Activated CD4-positive, alpha-beta T cell treated with anti-CD3 and anti-CD28 coated beads, Interleukin-2, amount 10 ng/mL, durations not matched to agents 7 days and 5 days (primary cell): Measurements from ENCODE around the gene CAND2. TPM values are rescaled to one million over a fixed set of nuclear protein-coding genes. Genes with fewer than 3 reads are reported as not detected.

Experiments used
- CTCF ChIA-PET: fragments of 350-600 bp; sonication (Branson Sonifier 250); formaldehyde crosslinking; loops from one replicate; lab custom pipeline; 2021; ENCODE audit warnings: antibody characterized with exemption; lab: Charles Lee
- POLR2A ChIA-PET: fragments of 350-600 bp; sonication (Branson Sonifier 250); formaldehyde crosslinking; loops from one replicate; lab custom pipeline; 2021; ENCODE audit warnings: antibody characterized with exemption; lab: Charles Lee
- DNase-seq: peaks from one replicate; pipeline ENCODE4 v3.0.0-alpha.2; 2020
- H3K27ac Mint-ChIP-seq: one replicate; pipeline ENCODE4 v1.8.0; 2021; ENCODE audit warnings: mild to moderate bottlenecking, moderate library complexity, mixed read lengths
- H3K27me3 Mint-ChIP-seq: one replicate; pipeline ENCODE4 v1.8.0; 2021; ENCODE audit warnings: mixed read lengths
- H3K36me3 Mint-ChIP-seq: one replicate; pipeline ENCODE4 v1.8.0; 2021; ENCODE audit warnings: low read depth, mixed read lengths
- H3K4me1 Mint-ChIP-seq: one replicate; pipeline ENCODE4 v1.8.0; 2021; ENCODE audit warnings: mixed read lengths
- H3K4me3 Mint-ChIP-seq: one replicate; pipeline ENCODE4 v1.8.0; 2021; ENCODE audit warnings: mild to moderate bottlenecking, moderate library complexity, mixed read lengths
- H3K9me3 Mint-ChIP-seq: one replicate; pipeline ENCODE4 v1.8.0; 2021; ENCODE audit warnings: mixed read lengths
- total RNA-seq, 2 experiments: library from RNA; stranded (reverse); gene quantifications; one replicate each; pipeline ENCODE4 v1.2.3, GENCODE V29; 2021

Gene CAND2
- total RNA-seq, 2 experiments from 2014 or later: 0.84 to 0.98 TPM

DNA sequence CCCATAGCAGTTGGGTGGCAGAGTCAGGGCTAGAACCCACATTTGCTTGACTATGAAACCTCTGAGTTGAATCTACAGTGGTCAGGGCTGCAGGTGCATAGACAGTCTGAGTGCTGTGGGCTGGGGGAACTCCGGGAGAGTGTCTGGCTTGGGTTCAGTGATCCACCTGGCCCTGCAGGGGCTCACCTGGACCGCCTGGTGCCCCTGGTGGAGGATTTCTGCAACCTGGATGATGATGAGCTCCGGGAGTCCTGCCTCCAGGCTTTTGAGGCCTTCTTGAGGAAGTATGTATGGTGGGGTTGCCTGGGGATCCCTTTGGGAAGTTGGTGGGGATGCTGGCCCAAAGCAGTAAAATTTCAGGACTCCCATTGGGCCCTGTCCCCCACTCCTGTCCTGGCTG is 16.3 kb downstream of the CAND2 start:
- peaks cover 3% of the 10 kb centered on the region for H3K27me3 Mint-ChIP-seq

GRCh38 chr3:12813967-12814366 is 17.5 kb downstream of the CAND2 start:
- Mint-ChIP-seq H3K36me3 (no peaks in the 10 kb centered on the region), H3K9me3 (no peaks in the 10 kb centered on the region), H3K27ac (no peak overlapping the region)

More for the DNA sequence above, 16.3 kb downstream of the CAND2 start:
- ChIA-PET POLR2A (interaction anchor here (0.6 kb wide), 1 partner anchor 417 kb away, joined by 5 read pairs; no protein-coding TSS in a partner anchor), CTCF (interaction anchor here (0.6 kb wide), 1 partner anchor 139 kb away, joined by 4 read pairs; no protein-coding TSS in a partner anchor)
- no peak overlapping the region for H3K4me3 Mint-ChIP-seq
- no peaks in the 10 kb centered on the region for H3K36me3 Mint-ChIP-seq
- no peak overlapping the region for H3K27ac Mint-ChIP-seq
- H3K9me3 Mint-ChIP-seq: no peaks in the 10 kb centered on the region
- no peak for DNase-seq
- peaks cover 7% of the 10 kb centered on the region for H3K4me1 Mint-ChIP-seq

GRCh38 chr3:12815078-12815477 is 18.6 kb downstream of the CAND2 start:
- Mint-ChIP-seq H3K36me3 (no peaks in the 10 kb centered on the region), H3K4me1 (peaks cover 5% of the 10 kb centered on the region), H3K4me3 (no peak overlapping the region), H3K27ac (no peak overlapping the region), H3K27me3 (no peaks in the 10 kb centered on the region), H3K9me3 (no peaks in the 10 kb centered on the region)
- ChIA-PET CTCF (interaction anchor here (1.0 kb wide), 1 partner anchor 12 kb away, joined by 3 read pairs; no protein-coding TSS in a partner anchor), POLR2A (no interaction called here)
- DNase-seq: no peak

More at GRCh38 chr3:12813967-12814366, 17.5 kb downstream of the CAND2 start:
- Mint-ChIP-seq H3K4me3 (no peak overlapping the region), H3K4me1 (peaks cover 7% of the 10 kb centered on the region), H3K27me3 (peaks cover 1% of the 10 kb centered on the region)
- CTCF ChIA-PET: interaction anchor here (0.7 to 0.8 kb wide), 2 partner anchors 28 to 805 kb away, joined by 3 read pairs; partner anchors contain the start of gene RPL32
- DNase-seq: no peak
- POLR2A ChIA-PET: no interaction called here

GRCh38 chr3:12815719-12816118 is 19.2 kb downstream of the CAND2 start:
- H3K9me3 Mint-ChIP-seq: no peaks in the 10 kb centered on the region
- CTCF ChIA-PET: interaction anchor here (1.0 kb wide), 1 partner anchor 12 kb away, joined by 3 read pairs; no protein-coding TSS in a partner anchor
- no peak for DNase-seq
- no peak overlapping the region for H3K4me3 Mint-ChIP-seq
- H3K36me3 Mint-ChIP-seq: no peaks in the 10 kb centered on the region
- no peaks in the 10 kb centered on the region for H3K27me3 Mint-ChIP-seq
- H3K27ac Mint-ChIP-seq: no peak overlapping the region
- POLR2A ChIA-PET: no interaction called here
- peaks cover under 1% of the 10 kb centered on the region for H3K4me1 Mint-ChIP-seq

DNA sequence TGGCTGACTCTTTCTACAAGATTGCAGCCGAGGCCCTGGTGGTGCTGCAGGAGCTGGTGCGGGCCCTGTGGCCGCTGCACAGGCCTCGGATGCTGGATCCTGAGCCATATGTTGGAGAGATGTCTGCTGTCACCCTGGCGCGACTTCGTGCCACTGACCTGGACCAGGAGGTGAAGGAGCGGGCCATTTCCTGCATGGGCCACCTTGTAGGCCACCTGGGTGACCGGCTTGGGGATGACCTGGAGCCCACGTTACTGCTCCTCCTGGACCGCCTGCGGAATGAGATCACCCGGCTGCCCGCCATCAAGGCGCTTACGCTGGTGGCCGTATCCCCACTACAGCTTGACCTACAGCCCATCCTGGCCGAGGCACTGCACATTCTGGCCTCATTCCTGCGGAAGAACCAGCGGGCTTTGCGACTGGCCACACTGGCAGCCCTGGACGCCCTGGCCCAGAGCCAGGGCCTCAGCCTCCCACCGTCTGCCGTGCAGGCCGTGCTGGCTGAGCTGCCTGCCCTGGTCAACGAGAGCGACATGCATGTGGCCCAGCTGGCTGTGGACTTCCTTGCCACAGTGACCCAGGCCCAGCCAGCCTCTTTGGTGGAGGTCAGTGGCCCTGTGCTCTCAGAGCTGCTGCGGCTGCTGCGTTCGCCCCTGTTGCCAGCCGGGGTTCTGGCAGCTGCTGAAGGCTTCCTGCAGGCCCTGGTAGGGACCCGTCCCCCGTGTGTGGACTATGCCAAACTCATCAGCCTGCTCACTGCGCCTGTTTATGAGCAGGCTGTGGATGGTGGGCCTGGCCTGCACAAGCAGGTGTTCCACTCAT is 20.3 kb downstream of the CAND2 start:
- Mint-ChIP-seq H3K4me1 (no peaks in the 10 kb centered on the region), H3K27ac (no peak overlapping the region), H3K4me3 (no peak overlapping the region), H3K27me3 (no peaks in the 10 kb centered on the region), H3K36me3 (no peaks in the 10 kb centered on the region), H3K9me3 (no peaks in the 10 kb centered on the region)
- ChIA-PET POLR2A (no interaction called here), CTCF (interaction anchor here (2.9 kb wide), 1 partner anchor 25 kb away, joined by 12 read pairs; the partner anchor contains the start of gene RPL32)
- no peak for DNase-seq

DNA sequence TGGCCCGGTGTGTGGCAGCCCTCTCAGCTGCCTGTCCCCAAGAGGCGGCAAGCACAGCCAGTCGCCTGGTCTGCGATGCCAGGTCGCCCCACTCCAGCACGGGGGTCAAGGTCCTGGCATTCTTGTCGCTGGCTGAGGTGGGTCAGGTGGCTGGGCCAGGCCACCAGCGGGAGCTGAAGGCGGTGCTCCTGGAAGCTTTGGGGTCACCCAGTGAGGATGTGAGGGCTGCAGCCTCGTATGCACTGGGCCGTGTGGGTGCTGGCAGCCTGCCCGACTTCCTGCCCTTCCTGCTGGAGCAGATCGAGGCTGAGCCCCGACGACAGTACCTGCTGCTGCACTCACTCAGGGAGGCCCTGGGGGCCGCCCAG is 20.8 kb downstream of the CAND2 start:
- CTCF ChIA-PET: interaction anchor here (2.9 kb wide), 1 partner anchor 24 kb away, joined by 12 read pairs; the partner anchor contains the start of gene RPL32
- no peaks in the 10 kb centered on the region for H3K36me3 Mint-ChIP-seq
- POLR2A ChIA-PET: no interaction called here

DNA sequence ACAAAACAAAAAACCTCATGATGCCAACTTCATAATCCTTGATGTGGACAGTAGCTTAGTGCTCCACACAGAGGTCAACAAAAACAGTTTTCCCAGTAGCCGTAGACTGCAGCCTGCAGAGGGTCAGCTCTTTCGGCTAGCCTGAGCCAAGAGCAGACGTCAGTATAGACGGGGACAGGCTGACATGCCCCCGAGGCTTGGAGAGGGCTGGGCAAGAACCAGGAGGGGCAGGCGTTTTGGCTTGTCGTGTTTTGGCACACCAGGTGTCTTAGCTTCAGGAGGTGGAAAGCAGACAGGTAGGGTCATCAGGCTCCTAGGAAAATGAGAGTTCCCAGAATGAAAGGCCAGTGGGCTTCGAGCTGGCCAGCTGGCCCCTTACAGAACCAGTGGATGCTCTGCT is 21.8 kb downstream of the CAND2 start:
- no peak for DNase-seq
- POLR2A ChIA-PET: interaction anchor here (0.6 kb wide), 1 partner anchor 78 kb away, joined by 3 read pairs; no protein-coding TSS in a partner anchor
- Mint-ChIP-seq H3K36me3 (no peaks in the 10 kb centered on the region), H3K27me3 (no peaks in the 10 kb centered on the region), H3K9me3 (no peaks in the 10 kb centered on the region), H3K27ac (no peak overlapping the region), H3K4me1 (no peaks in the 10 kb centered on the region), H3K4me3 (no peak overlapping the region)
- CTCF ChIA-PET: interaction anchor here (0.6 to 6.0 kb wide), 5 partner anchors 8 to 28 kb away, joined by 3 to 36 read pairs (median 5); partner anchors contain the start of gene RPL32

More for the DNA sequence above, 20.8 kb downstream of the CAND2 start:
- no peak for DNase-seq
- no peaks in the 10 kb centered on the region for H3K9me3 Mint-ChIP-seq
- no peaks in the 10 kb centered on the region for H3K27me3 Mint-ChIP-seq
- H3K4me3 Mint-ChIP-seq: no peak overlapping the region
- H3K27ac Mint-ChIP-seq: no peak overlapping the region
- H3K4me1 Mint-ChIP-seq: no peaks in the 10 kb centered on the region

- ChIA-PET POLR2A (interaction anchor here (0.6 kb wide), 1 partner anchor 78 kb away, joined by 3 read pairs; no protein-coding TSS in a partner anchor), CTCF (interaction anchor here (0.6 to 6.0 kb wide), 5 partner anchors 9 to 27 kb away, joined by 3 to 36 read pairs (median 5); partner anchors contain the start of gene RPL32)
- H3K36me3 Mint-ChIP-seq: no peaks in the 10 kb centered on the region
- no peak overlapping the region for H3K27ac Mint-ChIP-seq
- DNase-seq: no peak
- no peaks in the 10 kb centered on the region for H3K4me1 Mint-ChIP-seq
- H3K27me3 Mint-ChIP-seq: no peaks in the 10 kb centered on the region
- no peaks in the 10 kb centered on the region for H3K9me3 Mint-ChIP-seq
- no peak overlapping the region for H3K4me3 Mint-ChIP-seq
Observed at GRCh38 chr3:12818773-12819172, 22.3 kb downstream of the CAND2 start.

GRCh38 chr3:12822725-12823373 is 26.4 kb downstream of the CAND2 start:
- Mint-ChIP-seq H3K4me1 (no peaks in the 10 kb centered on the region), H3K9me3 (no peaks in the 10 kb centered on the region), H3K27me3 (no peaks in the 10 kb centered on the region), H3K27ac (no peak overlapping the region), H3K4me3 (no peak overlapping the region), H3K36me3 (no peaks in the 10 kb centered on the region)
- ChIA-PET POLR2A (no interaction called here), CTCF (interaction anchor here (0.6 to 6.0 kb wide), 6 partner anchors 9 to 154 kb away, joined by 3 to 36 read pairs (median 3); partner anchors contain the start of gene RPL32)
- no peak for DNase-seq

DNA sequence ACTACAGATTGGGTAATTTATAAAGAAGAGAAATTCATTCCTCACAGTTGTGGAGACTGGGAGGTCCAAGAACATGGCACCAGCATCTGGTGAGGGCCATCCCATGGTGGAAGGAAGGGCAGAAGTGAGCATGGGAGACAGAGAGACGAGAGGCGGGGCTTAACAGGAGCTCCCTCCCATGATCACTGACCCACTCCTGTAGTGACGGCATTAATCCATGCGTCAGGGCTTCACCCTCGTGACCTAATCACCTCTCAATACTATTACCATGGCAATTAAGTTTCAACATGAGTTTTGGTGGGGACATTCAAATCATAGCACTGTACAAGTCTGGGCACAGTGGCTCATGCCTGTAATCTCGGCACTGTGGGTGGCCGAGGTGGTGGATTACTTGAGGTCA is 27.8 kb downstream of the CAND2 start:
- Mint-ChIP-seq H3K27me3 (no peaks in the 10 kb centered on the region), H3K4me3 (no peak overlapping the region), H3K9me3 (no peaks in the 10 kb centered on the region), H3K36me3 (no peaks in the 10 kb centered on the region), H3K4me1 (no peaks in the 10 kb centered on the region), H3K27ac (no peak overlapping the region)
- no peak for DNase-seq
- ChIA-PET CTCF (interaction anchor here (1.1 kb wide), 1 partner anchor 10 kb away, joined by 3 read pairs; no protein-coding TSS in a partner anchor), POLR2A (interaction anchor here (0.6 kb wide), 1 partner anchor 31 kb away, joined by 3 read pairs; no protein-coding TSS in a partner anchor)

- ChIA-PET CTCF (interaction anchor here (0.8 to 2.0 kb wide), 4 partner anchors 9 to 67 kb away, joined by 3 to 7 read pairs (median 3); partner anchors contain the start of gene RPL32), POLR2A (no interaction called here)
- Mint-ChIP-seq H3K36me3 (no peaks in the 10 kb centered on the region), H3K4me3 (no peak overlapping the region), H3K27me3 (no peaks in the 10 kb centered on the region), H3K9me3 (no peaks in the 10 kb centered on the region), H3K27ac (no peak overlapping the region), H3K4me1 (no peaks in the 10 kb centered on the region)
- no peak for DNase-seq
Observed at GRCh38 chr3:12825156-12825555, 28.7 kb downstream of the CAND2 start.

DNA sequence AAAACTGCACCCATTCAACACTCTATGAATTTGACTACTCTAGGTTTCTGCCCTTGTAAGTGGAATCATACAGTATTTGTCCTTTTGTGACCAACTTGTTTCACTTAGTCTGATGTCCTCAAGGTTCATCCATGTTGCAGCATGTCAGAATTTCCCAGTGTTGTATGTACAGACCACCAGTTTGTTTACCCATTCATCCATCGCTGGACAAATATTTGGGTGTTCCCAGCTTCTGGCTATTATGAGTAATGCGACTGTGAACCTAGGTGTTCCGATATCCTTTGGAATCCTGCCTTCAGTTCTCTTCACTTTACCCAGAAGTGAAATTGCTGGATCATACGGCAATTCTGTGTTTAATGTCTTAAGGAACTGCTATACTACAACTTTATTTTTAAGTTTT is 32.3 kb downstream of the CAND2 start:
- Mint-ChIP-seq H3K27me3 (no peaks in the 10 kb centered on the region), H3K9me3 (no peaks in the 10 kb centered on the region), H3K27ac (no peak overlapping the region), H3K4me1 (no peaks in the 10 kb centered on the region), H3K36me3 (peaks cover 14% of the 10 kb centered on the region), H3K4me3 (no peak overlapping the region)
- POLR2A ChIA-PET: no interaction called here
- no peak for DNase-seq
- CTCF ChIA-PET: no interaction called here
